Measurements from ENCODE around the gene GLB1L3. TPM values are rescaled to one million over a fixed set of nuclear protein-coding genes. Genes with fewer than 3 reads are reported as not detected.

The GLB1L3 gene
- total RNA-seq, 4 donors from 2014 or later, result 0.16 TPM; not detected in 3

DNA sequence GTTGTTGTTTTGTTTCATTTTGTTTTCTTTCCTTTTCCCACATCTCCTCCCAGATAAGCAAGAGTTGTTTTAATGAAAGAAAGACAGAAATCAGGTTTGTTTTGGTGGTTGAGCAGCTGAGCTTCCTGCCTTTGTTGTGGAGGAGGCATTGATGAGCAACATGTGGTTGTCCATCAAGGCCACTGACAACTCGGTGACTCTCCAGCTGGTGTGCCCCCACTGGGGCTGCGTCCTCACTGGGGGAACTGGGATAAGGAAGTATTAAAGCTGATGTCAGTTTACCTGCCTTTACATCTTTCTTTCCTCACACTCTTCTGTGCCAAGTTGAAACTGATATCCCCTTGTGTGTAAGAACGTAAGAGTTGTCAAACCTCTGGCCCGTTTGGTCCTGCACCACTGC is 45.8 kb upstream of the GLB1L3 start:
- peaks cover 0 to 33% (median 20%) of the 10 kb centered on the region in 4 donors for H3K4me1 ChIP-seq
- TF ChIP-seq POLR2AphosphoS5 (IDR thresholded peaks at IDR 0.05) (no peak), POLR2A (IDR thresholded peaks at IDR 0.05) (no peak), EP300 (IDR thresholded peaks at IDR 0.05; ENCODE audit: low read depth) (no peak)
- TF ChIP-seq, protein P1, sequence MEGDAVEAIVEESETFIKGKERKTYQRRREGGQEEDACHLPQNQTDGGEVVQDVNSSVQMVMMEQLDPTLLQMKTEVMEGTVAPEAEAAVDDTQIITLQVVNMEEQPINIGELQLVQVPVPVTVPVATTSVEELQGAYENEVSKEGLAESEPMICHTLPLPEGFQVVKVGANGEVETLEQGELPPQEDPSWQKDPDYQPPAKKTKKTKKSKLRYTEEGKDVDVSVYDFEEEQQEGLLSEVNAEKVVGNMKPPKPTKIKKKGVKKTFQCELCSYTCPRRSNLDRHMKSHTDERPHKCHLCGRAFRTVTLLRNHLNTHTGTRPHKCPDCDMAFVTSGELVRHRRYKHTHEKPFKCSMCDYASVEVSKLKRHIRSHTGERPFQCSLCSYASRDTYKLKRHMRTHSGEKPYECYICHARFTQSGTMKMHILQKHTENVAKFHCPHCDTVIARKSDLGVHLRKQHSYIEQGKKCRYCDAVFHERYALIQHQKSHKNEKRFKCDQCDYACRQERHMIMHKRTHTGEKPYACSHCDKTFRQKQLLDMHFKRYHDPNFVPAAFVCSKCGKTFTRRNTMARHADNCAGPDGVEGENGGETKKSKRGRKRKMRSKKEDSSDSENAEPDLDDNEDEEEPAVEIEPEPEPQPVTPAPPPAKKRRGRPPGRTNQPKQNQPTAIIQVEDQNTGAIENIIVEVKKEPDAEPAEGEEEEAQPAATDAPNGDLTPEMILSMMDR (IDR thresholded peaks at IDR 0.05), result no peak
- no peak overlapping the region for H3K27ac ChIP-seq
- intact Hi-C loops (cut with DNase I; ENCODE audit: low total_unique reads), result no loop called here
- H3K9me3 ChIP-seq, result no peaks in the 10 kb centered on the region
- H3K27me3 ChIP-seq, result no peaks in the 10 kb centered on the region
- no peaks in the 10 kb centered on the region for H3K36me3 ChIP-seq
- no peak overlapping the region for H3K4me3 ChIP-seq
- no peak for DNase-seq
- 81 to 85% methylated on average over 4 of the region's 4 CpGs for WGBS, 2 donors (ENCODE audit: low coverage in 1 of 2)
- in situ Hi-C loops (cut with MboI; ENCODE audit: low pct_ligation_motif_present in 1 of 4, low pct_unique_long_range_greater_than_20kb in 1 of 4, low sequenced_read_pairs in 3 of 4), result no loop called here

DNA sequence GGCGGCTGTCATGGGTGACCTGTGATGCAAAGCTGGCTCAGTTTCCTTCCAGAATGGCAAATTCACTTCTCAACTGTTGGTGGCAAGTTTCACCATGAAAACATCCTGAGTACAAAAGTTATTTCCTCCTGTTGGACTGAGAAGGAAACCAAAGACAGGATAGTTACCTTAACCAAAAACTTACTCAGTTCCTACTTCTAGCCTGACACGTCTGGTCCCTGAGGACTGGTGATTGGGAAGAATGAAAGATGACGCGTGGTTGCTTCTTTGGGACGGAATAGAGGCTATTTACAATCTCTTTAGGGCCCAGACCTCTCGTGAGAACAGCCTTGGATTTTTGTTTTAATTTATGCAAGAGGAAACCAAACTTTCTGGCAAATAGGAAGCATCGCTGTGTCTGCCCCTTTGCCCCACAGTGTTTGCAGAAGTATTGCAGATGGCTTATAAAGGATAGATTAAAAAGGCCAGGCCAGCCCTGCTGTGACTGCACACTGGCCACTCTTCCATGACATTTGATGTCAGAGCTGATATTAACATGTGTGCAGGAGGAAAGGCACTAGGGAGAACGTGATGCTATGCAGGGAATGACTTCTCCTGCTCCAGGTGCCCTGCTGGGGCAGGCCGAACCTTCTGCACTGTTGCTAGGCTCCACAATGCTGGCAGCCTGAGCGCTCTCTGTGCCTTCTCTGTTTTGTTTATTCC is 44.1 kb upstream of the GLB1L3 start:
- no peaks in the 10 kb centered on the region for H3K27me3 ChIP-seq
- H3K27ac ChIP-seq, result no peak overlapping the region
- WGBS, 2 donors (ENCODE audit: low coverage in 1 of 2), result 72 to 83% methylated on average over 7 to 10 of the region's 10 CpGs
- H3K4me1 ChIP-seq, result peaks cover 0 to 16% (median 3%) of the 10 kb centered on the region in 4 donors
- H3K36me3 ChIP-seq, result peaks cover 0 to 7% (median 0%) of the 10 kb centered on the region in 4 donors
- in situ Hi-C loops (cut with MboI; ENCODE audit: low pct_ligation_motif_present in 1 of 4, low pct_unique_long_range_greater_than_20kb in 1 of 4, low sequenced_read_pairs in 3 of 4), result no loop called here
- intact Hi-C loops (cut with DNase I; ENCODE audit: low total_unique reads), result no loop called here
- TF ChIP-seq EP300 (IDR thresholded peaks at IDR 0.05; ENCODE audit: low read depth) (no peak), POLR2A (IDR thresholded peaks at IDR 0.05) (no peak), POLR2AphosphoS5 (IDR thresholded peaks at IDR 0.05) (no peak)
- TF ChIP-seq, protein P1 (IDR thresholded peaks at IDR 0.05), result no peak
- DNase-seq, result no peak
- no peak overlapping the region for H3K4me3 ChIP-seq
- H3K9me3 ChIP-seq, result no peaks in the 10 kb centered on the region

DNA sequence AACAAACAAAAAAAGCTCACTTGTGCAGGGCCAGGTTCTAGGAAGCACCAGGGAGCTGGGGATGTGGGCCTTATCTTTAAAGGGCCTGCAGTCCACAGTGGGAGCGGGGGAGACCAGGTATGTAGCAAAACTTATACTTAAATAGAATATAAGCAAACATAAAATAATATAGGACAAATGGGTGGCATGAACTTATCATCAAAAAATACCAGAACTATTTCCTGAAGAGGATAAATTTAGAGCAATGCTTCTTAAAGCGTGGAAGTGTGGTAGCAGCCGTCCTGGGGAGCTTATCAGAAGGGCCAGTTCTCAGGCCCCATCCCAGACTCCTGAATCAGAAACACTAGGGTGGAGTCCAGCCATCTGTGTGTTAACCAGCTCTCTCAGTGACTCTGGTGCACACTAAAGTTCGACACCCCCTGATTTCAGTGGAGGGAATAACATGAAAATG is 42.4 kb upstream of the GLB1L3 start:
- H3K9me3 ChIP-seq, result no peaks in the 10 kb centered on the region
- DNase-seq, result no peak
- intact Hi-C loops (cut with DNase I; ENCODE audit: low total_unique reads), result no loop called here
- H3K36me3 ChIP-seq, result peaks cover 0 to 7% (median under 1%) of the 10 kb centered on the region in 4 donors
- TF ChIP-seq EP300 (IDR thresholded peaks at IDR 0.05; ENCODE audit: low read depth) (no peak), POLR2AphosphoS5 (IDR thresholded peaks at IDR 0.05) (no peak), POLR2A (IDR thresholded peaks at IDR 0.05) (no peak)
- TF ChIP-seq, protein P1 (IDR thresholded peaks at IDR 0.05), result no peak
- in situ Hi-C loops (cut with MboI; ENCODE audit: low pct_ligation_motif_present in 1 of 4, low pct_unique_long_range_greater_than_20kb in 1 of 4, low sequenced_read_pairs in 3 of 4), result no loop called here
- peaks cover 0 to 10% (median 0%) of the 10 kb centered on the region in 4 donors for H3K4me1 ChIP-seq
- H3K27me3 ChIP-seq, result no peaks in the 10 kb centered on the region
- WGBS, 2 donors (ENCODE audit: low coverage in 1 of 2), result 83 to 87% methylated on average over 1 to 4 of the region's 4 CpGs
- H3K4me3 ChIP-seq, result no peak overlapping the region
- H3K27ac ChIP-seq, result no peak overlapping the region

DNA sequence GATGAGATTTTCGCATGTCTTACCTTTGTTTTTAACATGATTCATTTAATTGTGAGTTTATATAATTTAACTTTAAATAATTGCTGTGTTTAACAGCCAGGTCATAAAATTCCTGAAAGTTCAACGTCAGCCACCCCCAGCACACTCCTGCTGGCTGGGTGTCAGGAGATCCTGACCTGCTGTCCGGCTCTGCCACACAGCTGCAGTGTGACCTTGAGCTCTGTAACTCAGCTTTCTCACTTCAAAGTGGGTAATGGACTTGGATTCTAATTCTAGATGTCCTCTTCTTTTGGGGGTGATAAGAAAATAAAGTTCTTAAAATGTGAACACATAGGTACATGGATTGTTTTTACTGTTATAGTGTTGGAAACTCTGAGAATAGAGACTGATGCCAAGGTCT is 40.8 kb upstream of the GLB1L3 start:
- Histone ChIP-seq H3K4me3 (no peak overlapping the region), H3K27me3 (no peaks in the 10 kb centered on the region), H3K9me3 (no peaks in the 10 kb centered on the region), H3K36me3 (peaks cover 0 to 12% (median 4%) of the 10 kb centered on the region in 4 donors), H3K27ac (no peak overlapping the region), H3K4me1 (peaks cover 0 to 5% (median 0%) of the 10 kb centered on the region in 4 donors)
- 80% methylated on average over 3 of the region's 3 CpGs; no CpG with 5 or more reads in 1 of the 2 donors for WGBS, 2 donors (ENCODE audit: low coverage in 1 of 2)
- DNase-seq, result no peak
- in situ Hi-C loops (cut with MboI; ENCODE audit: low pct_ligation_motif_present in 1 of 4, low pct_unique_long_range_greater_than_20kb in 1 of 4, low sequenced_read_pairs in 3 of 4) (no loop called here), intact Hi-C loops (cut with DNase I; ENCODE audit: low total_unique reads) (no loop called here)
- TF ChIP-seq, protein P1 (IDR thresholded peaks at IDR 0.05), result no peak
- TF ChIP-seq POLR2A (IDR thresholded peaks at IDR 0.05), result no peak
- TF ChIP-seq POLR2AphosphoS5 (IDR thresholded peaks at IDR 0.05), result no peak
- TF ChIP-seq EP300 (IDR thresholded peaks at IDR 0.05; ENCODE audit: low read depth), result no peak
